COR-L47 (cell line): ENCODE data around the gene CENATAC.
"Not testable (repeated sequence)": the region's sequence is repeated elsewhere in the genome, so short reads cannot be mapped to it uniquely, and the experiment has no call there.

ENCODE experiments used
- DNase-seq: peaks from one replicate; lab custom pipeline; 2025; lab: John Stamatoyannopoulos, UW

The CENATAC gene, protein sequence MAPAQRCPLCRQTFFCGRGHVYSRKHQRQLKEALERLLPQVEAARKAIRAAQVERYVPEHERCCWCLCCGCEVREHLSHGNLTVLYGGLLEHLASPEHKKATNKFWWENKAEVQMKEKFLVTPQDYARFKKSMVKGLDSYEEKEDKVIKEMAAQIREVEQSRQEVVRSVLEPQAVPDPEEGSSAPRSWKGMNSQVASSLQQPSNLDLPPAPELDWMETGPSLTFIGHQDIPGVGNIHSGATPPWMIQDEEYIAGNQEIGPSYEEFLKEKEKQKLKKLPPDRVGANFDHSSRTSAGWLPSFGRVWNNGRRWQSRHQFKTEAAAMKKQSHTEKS

DNA sequence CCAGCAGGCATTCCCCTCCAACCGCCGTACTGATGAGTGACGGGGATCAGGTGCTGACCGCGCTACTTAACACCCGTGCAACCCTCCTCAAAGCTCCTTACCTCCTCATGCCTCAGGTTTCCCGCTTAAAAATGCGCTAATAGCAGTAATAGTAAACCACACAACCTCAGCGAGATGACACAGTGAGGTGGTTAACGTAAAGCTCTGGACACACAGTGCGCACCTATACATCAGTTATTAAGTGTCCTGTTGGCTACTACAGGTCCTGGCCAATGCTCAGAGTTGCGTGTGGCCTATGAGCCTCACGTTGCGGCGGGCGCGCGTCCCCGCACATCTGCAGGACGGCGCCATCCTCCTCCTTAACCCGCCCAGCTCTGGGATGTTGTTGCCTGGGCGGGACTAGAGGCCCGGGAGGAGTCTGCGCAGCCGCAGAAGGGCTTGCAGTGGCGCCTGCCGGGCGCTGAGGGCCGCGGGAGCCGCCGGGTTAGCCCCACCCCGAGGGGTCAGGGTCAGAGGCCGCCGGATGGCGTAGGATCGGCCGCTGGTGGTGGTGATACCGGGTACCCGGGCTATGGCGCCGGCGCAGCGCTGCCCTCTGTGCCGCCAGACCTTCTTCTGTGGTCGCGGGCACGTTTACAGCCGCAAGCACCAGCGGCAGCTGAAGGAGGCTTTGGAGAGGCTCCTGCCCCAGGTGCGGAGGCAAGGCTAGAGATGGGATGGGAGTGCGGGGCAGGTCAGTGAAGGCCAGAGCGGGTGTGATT, at the start of gene CENATAC:
Gene CENATAC, plus strand, starts transcription at position 512 of the 761 bp plus-strand sequence. Its CDS starts 60 bp downstream, at position 572.
- DNase-seq, result peak; percentile 88

DNA sequence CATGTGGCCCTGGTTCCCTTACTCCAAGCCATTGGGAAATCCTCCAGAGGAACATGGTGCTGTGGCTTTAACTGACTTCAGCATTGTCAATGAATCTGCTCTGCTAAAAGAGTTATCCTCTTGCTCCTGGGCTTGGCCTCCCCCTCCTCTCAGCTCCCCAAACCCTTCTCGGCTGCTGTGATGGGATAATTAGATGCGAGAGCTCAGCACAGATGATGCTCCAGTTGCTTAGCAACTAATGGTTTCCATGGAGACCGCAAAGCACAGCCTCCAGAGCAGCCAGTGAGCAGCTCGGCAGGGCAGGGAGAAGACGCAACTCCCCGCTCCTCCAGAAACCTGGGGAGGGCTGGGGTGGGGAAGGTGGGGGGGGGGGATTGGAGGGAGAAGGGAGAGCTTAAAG, 44.7 kb upstream of the CENATAC start:
- DNase-seq, result peak; percentile 94

DNA sequence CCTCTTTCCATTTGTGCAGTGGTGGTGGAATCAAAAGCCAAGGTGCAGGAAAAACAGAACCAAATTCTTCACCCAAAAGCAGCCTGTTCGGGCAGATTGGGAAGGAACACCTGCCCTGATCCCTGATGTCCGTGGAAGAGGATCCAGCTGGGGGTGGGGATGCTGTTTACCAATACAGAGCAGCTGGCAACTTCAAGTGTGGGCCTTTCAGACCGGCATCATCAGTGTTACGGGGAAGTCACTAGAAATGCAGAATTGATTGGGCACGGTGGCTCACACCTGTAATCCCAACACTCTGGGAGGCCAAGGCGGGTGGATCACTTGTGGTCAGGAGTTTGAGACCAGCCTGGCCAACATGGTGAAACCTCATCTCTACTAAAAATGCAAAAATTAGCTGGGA, 44.0 kb upstream of the CENATAC start:
- DNase-seq, result not testable (repeated sequence)

DNA sequence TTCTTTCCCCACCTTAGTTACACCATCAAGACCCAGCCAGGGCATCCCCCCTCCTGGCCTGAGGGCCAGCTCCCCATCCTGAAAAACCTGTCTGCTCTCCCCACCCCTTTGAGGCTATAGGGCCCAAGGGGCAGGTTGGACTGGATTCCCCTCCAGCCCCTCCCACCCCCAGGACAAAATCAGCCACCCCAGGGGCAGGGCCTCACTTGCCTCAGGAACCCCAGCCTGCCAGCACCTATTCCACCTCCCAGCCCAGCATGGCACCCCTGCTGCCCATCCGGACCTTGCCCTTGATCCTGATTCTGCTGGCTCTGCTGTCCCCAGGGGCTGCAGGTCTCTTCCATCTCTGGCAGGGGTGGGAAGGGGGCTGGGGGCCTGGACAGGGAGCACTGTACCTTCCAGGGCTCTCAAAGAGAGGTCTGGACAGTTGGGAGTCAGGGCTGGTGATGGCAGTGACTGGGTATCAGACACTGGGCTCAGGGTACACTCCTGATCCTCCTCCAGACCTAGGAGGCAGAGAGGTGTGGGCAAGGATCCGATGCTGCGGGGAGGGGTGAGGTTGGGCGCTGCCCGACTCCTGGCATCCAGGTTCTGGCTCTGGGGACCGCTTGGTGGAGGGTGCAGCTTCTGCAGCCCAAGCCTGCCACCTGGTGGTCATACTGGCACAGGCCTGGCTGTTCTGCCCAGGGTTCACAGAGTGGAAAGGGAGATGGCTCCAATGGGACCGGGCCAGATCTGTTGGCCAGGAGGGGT, 41.7 kb upstream of the CENATAC start, which contains the start of gene UPK2:
Gene UPK2, plus strand, starts transcription at position 205 of the 753 bp plus-strand sequence. Its CDS starts 53 bp downstream, at position 258.
- DNase-seq, result peak; percentile 80

DNA sequence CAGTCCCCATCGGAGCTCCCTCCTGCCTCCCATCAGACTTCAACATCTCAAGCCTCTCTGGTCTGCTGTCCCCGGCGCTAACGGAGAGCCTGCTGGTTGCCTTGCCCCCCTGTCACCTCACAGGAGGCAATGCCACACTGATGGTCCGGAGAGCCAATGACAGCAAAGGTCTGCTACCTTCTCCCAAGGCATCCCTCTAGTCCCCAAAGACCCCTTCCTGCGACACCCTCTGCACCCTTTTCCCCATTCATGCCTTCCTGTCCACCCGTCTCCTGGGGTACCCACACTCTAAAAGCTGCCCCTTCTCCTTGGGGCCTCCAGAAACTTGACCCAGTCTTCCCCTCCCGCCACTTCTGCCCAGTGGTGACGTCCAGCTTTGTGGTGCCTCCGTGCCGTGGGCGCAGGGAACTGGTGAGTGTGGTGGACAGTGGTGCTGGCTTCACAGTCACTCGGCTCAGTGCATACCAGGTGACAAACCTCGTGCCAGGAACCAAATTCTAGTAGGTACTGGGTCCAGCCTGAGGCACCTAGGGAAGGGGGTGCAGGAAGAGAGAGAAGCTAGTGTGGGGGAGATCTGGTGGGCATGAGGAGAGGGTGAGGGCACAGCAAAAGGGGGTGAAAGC, 41.0 kb upstream of the CENATAC start:
- DNase-seq, result no peak

DNA sequence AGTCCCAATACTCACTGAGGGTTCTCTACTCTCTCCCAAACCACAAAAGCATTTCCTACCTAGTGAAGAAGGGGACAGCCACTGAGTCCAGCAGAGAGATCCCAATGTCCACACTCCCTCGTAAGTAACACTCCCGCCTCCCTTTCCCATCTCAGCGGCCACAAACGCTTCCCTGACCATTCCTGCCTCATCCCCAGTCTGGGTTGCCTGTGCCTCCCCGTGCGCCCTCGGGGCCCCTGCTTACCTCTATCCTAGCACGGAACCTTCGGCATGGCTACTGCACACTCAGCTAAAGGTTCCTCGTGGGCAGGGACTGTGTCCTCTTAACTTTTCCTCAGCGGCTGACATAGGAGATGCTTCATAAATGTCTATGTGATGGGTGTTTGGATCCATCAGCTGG, 40.4 kb upstream of the CENATAC start:
- DNase-seq, result no peak

DNA sequence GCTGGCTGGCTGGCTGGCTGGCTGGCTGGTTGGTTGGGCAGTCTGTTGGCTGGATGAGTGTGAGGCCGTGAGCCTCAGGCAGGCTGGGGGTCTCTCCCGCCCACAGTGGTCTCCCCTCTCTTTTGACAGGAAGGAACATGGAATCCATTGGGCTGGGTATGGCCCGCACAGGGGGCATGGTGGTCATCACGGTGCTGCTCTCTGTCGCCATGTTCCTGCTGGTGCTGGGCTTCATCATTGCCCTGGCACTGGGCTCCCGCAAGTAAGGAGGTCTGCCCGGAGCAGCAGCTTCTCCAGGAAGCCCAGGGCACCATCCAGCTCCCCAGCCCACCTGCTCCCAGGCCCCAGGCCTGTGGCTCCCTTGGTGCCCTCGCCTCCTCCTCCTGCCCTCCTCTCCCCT, 40.0 kb upstream of the CENATAC start:
- DNase-seq, result no peak

DNA sequence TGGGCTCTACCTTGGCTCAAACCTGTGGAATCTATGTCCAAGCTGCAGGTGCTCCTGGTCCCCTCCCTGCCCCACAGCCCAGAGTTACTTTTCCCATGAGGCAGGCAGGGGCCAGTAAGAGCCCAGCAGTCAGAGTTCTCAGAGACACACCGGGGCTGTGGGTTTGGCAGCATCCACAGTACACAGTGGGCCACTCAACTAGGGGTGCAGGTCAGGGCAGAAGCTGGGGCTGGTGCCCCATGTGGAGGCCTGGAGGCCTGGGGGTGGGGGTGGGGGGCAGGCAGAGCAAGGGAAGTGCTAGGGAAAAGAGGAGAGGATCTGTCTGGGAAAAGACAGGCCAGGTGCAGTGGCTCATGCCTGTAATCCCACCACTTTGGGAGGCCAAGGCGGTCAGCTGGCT, 39.4 kb upstream of the CENATAC start:
- no peak for DNase-seq

DNA sequence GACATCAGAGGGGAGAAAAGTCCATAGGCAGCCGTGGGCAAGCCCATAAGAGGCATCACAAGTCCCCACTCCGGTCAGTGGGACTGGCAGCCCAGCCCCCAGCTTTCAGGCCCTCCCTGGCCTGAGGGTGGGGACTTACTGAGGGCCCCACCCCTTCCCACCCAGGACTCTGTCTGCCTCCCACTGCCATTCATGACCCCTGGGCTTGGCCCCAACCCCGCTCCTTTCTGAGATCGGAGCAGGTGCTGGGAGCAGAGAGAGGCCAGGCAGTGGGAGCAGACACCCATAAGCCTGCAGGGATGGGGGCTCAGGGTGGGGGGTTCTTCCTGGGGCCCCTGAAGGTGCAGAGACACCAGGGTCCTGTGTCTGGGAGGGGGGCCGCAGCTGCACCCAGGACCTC, 36.7 kb upstream of the CENATAC start:
- no peak for DNase-seq

DNA sequence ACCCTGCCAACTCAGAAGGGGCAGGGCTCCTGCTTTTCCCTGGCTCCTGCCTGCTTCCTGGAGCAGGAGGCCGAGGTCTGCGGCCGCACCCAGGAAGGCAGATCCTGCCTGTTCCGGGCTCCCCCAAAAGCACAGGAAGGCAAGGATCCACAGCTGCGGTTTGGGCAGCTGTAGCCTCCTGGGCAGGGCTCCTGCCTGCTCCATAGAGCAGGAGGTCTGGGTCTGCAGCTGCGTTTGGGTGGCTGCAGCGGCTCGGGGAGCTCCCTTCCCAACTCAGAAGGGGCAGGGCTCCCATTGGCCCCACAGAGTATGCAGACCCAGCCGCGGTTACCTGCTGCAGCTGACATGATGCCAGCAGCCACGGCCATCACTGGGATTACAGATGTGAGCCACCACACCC, 36.3 kb upstream of the CENATAC start:
- no peak for DNase-seq

DNA sequence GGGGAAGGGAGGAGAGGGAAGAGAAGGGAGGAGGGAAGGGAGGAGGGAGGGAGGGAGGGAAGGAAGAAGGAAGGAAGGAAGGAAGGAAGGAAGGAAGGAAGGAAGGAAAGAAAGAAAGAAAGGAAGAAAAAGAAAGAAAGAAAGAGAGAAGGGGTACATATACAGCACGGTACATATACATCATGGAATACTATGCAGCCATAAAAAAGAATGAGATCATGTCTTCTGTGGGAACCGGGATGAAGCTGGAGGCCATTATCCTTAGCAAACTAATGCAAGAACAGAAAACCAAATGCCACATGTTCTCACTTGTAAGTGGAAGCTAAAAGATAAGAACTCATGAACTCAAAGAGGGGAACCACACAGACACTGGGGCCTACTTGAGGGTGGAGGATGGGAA, 28.4 kb upstream of the CENATAC start:
- not testable (repeated sequence) for DNase-seq

DNA sequence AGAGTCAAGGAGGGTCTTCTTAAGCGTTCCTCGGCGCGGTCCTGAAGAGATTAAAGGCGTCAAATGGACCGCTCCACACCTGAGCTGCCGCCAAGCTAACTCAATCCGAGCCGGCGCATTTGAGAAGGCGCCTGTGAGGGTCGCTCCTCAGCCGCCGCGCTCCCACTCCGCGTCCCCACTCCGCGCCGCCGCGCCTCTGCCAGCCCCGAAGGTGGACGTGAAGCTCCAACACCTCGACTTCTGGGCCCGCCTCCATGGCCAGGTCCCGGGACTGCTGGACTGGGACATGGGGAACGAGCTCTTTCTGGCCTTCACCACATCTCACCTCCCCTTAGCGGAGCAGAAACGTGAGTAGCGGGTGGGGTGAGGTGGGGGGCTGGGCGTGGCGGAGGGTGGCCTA, 26.3 kb upstream of the CENATAC start, which contains the start of gene FOXR1:
Gene FOXR1, plus strand, starts transcription at position 116 of the 400 bp plus-strand sequence. Its CDS starts 171 bp downstream, at position 287.
- DNase-seq, result no peak

DNA sequence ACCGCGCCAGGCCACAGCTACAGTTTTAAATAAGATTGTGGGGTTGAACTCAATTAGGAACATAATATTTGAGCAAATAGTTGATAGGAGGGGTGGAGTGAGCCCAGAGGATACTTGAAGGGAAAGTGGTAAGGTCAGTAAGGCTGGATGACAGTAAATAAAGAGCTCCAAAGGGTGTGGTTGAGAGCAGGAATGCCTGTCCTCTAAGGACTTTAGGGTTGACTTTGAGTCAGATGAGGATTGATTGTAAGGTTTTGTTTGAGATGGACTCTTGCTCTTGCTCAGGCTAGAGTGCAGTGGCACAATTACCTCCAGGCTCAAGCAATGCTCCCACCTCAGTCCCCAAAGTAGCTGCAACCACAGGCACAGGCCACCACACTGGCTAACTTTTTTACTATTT, 24.0 kb upstream of the CENATAC start:
- DNase-seq, result no peak

DNA sequence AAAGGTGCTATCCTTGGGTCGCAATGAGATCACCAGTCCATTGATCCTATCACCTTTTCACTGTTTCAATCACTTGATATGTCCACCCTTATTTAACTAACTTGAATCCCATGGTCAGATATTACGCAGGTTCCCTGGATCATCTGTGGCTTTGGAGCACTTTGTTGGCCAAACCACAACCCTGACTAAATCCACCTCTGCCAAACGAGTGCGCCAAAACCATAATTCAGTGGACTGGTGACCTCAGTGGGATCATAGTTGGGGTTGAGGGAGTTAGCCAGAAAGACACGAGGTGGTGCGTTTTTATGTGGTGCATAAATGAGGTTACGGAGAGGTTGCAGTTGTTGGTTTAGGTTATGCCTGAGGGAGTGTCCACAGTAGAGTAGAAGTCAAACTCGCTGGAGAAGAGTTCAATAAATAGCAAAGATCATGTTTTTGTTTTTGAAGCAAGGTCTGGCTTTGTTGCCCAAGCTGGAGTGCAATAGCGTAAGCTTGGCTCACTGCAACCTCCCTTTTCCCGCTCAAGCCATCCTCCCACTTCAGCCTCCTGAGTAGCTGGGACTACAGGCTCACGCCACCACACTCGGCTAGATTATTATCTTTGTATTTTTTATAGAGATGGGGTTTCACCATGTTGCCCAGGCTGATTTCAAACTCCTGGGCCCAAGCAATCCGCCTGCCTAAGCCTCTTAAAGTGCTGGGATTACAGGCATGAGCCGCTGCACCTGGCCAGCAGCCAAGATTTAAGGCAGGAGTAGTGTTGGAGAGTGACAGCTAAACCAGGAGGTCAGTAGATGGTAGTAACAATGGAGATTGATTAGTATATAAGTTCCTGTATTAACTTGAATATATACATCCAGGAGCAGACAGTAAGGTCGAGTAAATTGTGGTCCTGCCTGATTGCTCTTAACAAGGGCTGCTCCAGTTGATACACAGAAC, 21.9 kb upstream of the CENATAC start:
- no peak for DNase-seq

DNA sequence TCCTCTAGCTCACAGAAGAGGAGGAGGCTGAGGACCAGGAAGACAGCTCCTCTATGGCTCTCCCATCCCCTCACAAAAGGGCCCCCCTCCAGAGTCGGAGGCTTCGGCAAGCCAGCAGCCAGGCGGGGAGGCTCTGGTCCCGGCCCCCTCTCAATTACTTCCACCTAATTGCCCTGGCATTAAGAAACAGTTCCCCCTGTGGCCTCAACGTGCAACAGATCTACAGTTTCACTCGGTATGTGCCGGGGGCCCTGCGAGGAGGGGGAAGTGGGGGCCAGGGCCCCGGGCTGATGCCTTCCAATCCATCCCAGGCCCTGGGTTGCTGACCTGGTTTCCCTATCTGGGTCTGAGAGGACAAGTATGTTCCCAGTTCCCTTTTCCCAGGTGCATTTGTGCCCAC, 18.5 kb upstream of the CENATAC start:
- no peak for DNase-seq

DNA sequence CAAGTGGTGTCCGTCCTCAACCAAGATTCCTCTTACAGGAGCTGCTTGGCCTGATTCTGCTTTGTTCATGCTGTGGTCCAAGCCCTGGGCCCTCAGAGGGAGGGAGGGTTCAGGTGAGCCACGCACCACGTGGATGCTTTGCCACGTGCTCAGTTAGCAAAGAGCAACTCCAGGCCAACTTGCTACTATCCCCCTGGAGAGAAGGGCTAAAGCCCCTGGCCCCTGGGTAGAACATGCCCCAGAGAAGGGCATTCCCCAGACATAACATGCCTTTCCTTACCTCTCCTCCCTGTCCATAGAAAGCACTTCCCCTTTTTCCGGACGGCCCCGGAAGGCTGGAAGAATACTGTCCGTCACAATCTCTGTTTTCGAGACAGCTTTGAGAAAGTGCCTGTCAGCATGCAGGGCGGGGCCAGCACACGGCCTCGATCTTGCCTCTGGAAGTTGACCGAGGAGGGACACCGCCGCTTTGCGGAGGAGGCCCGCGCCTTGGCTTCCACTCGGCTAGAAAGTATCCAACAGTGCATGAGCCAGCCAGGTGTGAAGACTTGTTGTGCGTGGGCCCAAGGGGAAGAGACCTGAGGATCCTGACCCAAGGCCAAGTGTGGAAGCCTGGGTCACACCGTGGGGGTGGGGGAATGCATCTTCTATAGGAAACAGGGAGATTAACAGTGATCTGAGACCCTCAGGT, 17.6 kb upstream of the CENATAC start:
- no peak for DNase-seq

DNA sequence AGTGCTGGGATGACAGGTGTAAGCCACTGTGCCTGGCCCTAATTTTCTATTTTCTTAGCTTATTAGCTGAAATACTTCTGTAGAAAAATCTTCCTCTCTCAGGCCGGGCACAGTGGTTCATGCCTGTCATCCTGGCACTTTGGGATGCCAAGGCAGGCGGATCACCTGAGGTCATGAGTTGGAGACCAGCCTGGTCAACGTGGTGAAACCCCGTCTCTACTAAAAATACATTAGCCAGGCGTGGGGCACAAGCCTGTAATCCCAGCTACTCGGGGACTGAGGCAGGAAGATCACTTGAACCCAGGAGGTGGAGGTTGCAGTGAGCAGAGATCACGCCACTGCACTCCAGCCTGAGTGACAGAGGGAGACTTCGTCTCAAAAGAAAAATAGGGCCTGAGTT, 13.6 kb upstream of the CENATAC start:
- not testable (repeated sequence) for DNase-seq

DNA sequence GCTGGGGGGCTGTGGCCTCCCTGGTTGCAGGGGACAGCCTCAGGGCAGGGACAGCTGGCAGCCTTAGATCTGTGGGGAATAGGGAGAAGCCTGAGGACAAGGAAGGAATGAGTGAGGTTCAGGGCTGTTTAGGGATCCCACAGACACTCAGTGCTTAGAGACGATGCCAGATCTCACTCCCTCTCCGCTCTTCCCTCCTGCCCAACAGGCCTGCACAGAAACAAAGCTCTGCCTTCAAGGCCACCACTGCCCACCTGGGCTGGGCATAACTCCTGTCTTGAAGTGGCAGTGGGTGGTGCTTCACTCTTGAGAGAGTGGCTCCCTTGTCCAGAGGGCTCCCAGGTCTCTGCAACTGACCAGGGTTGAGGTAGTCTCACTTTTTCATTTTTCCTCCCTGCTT, 13.1 kb upstream of the CENATAC start:
- DNase-seq, result no peak

DNA sequence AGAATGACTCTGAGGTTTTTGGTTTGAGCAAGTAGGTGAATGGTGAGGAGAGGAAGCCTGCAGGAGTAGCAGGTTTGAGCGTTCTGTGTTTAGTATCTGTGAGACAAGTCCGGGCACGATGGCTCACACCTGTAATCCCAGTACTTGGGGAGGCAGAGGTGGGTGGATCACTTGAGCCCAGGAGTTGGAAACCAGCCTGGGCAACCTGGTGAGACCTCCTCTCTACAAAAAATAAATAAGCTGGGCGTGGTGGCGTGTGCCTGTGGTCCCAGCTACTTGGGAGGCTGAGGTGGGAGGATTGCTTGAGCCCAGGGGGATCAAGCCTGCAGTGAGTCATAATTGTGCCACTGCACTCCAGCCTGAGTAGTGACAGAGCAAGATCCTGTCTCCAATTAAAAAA, 9.7 kb upstream of the CENATAC start:
- no peak for DNase-seq

DNA sequence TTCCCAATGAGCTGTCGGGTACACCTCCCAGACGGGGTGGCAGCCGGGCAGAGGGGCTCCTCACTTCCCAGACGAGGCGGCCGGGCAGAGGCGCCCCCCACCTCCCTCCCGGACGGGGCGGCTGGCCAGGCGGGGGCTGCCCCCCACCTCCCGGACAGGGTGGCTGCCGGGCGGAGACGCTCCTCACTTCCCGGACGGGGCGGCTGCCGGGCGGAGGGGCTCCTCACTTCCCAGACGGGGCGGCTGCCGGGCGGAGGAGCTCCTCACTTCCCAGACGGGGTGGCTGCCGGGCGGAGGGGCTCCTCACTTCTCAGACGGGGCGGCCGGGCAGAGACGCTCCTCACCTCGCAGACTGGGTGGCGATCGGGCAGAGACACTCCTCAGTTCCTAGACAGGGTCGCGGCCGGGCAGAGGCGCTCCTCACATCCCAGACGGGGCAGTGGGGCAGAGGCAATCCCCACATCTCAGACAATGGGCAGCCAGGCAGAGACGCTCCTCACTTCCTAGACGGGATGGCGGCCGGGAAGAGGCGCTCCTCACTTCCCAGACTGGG, 6.4 kb upstream of the CENATAC start:
- not testable (repeated sequence) for DNase-seq
